ENCODE measurements around the gene NFAT5.
"Not testable (repeated sequence)": the region's sequence is repeated elsewhere in the genome, so short reads cannot be mapped to it uniquely, and the experiment has no call there.

Gene NFAT5

GRCh38 chr16:69565671-69566239, at the start of gene NFAT5:
Gene NFAT5, plus strand, starts transcription at chr16:69565966. Its CDS starts 336 bp downstream, at chr16:69566302.
- peak; percentile 75 to 77 for DNase-seq (ENCODE audit: low read depth in 2 of 2)

GRCh38 chr16:69517914-69518313, 47.9 kb upstream of the NFAT5 start:
- DNase-seq (ENCODE audit: low read depth in 2 of 2), result not testable (repeated sequence)

DNA sequence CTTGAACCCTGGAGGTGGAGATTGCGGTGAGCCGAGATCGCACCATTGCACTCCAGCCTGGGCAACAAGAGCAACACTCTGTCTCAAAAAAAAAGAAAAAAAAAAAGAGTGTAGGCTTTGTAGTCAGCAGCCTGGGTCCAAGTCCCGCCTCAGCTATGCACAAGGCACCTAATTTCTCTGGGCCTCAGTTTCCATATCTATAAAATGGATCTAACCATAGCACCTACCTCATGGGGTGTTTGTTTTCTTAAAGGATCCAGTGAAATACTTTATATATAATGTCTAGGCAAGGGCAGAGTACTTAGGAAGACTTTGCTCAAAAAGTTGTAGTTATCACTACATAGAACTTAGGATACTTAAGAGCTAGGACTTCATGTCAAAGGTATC, 45.4 kb upstream of the NFAT5 start:
- DNase-seq (ENCODE audit: low read depth in 2 of 2), result no peak

GRCh38 chr16:69520800-69521602, 44.8 kb upstream of the NFAT5 start:
- peak in 1 of 2 experiments; percentile 33 for DNase-seq (ENCODE audit: low read depth in 2 of 2)

- no peak for DNase-seq (ENCODE audit: low read depth in 2 of 2)
These were observed 43.7 kb upstream of the NFAT5 start for GRCh38 chr16:69522041-69522578.

GRCh38 chr16:69522732-69523404, 42.9 kb upstream of the NFAT5 start:
- DNase-seq (ENCODE audit: low read depth in 2 of 2), result no peak

DNA sequence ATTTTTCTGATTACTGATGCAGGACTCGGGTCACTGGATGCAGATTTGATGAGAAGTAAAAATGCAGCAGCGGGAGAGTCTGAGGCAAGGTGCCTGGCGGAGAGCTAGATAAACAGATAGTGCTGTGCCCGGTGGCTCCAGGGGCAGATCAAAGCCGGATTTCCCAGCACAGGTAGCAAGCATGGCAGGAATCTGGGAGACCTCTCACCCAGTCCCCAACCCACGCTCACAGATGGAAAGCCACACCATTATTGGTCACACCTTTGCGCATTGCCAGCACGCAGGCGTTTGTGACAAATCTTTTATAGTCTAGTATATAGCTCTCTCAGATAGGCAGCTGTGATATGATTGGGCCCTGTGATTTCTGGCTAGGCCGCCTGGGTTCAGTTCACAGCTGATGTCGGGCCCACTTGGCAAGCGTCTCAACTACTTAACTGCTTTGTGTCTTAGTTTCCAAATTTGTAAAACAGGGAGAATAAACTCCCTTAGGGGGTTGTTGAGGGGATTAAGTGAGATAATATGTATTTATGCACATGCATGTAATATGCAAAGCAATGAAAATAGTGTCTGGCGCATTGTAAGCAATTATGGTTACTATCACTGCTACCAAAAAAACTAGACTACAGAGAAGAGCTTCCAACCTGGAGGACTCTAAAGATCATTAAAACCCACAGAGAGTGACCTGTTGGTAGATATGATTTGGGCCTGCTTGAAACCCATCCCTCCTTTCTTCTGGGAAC, 42.0 kb upstream of the NFAT5 start:
- no peak for DNase-seq (ENCODE audit: low read depth in 2 of 2)

DNA sequence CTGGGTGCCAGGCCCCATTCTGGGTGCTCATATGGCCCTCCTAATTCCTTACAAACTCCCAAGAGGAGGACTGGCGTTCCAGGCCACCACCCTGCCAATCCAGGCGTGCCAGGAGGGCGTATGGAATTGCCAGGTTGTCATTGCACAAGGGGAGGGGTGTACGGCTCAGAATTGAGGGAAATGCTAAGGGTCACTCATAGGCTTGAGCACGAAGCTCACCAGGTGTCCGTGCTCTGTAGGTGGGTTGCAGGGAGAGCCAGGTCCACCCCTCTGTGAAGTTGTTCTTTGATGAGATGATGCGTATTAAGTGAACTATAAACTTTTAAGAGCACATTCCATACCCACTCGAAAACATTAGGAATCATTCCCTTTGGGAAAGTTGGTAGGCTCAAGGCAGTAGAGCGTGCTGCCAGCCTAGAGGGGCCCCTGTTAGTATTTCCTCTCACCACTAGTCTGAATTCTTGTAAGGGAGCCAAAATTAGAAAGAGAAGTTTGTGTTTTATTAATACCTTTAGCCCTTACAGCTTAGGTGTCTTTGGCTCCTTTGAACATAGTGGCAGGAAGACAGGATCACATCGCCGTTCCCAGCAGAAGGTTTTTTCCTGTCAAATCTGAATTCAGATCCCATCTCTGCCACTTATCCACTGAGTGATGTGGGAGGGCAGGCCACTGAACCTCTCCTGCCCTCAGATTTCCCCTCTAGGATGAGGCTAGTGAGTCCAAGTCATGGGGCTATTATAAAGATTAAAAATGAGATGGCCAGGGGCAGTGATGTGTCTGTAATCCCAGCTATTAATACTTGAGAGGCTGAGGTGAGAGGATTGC, 38.7 kb upstream of the NFAT5 start:
- DNase-seq (ENCODE audit: low read depth in 2 of 2), result no peak

DNA sequence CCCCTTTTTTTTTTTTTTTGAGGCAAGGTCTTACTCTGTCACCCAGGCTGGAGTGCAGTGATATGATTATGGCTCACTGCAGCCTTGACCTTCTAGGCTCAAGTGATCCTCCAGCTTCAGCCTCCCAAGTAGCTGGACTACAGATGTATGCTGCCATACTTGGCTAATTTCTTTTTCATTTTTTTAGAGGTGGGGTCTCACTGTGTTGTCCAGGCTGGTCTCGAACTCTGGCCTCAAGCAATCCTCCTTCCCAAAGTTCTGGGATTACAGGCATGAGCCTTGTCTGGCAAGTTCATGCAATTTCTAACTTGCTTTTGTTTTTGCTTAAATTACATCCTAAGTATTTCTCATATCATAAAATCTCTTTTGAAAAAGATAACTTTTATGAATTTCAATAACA, 33.8 kb upstream of the NFAT5 start:
- no peak for DNase-seq (ENCODE audit: low read depth in 2 of 2)

DNA sequence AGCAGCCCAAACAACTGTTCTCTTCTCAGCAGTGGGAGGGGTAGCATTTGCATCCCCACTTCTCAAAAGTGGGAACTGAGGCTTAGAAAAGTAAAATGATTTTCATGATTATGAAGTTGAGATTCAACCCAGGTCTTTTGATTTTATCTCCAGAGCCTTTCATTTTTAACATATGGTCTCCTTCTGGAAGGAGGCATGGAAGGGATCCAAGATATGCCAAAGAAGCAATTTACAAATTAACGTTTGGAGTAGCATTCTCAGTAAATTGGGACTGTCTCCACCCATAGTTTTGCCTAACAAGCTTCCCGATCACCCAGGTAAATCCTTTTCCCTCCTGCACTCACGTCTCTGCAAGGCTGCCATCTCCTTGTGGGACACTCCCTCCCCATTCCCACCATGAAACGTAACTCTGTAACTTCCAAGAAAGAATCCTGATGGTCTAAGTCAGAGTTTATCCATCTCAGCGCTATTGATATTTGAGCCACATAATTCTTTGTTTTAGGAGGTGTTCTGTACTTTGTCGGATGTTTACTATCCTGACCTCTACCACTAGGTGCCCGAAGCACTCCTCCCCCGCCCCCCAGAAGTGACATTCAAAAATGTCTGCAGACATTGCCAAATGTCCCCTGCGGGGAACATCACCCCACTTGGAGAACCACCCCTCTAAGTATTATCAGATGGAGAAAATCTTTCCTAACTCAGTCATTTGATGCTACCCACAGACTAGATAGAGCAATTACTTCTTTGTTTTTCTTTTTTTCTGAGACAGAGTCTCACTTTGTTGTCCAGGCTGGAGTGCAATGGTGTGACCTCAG, 32.9 kb upstream of the NFAT5 start:
- DNase-seq (ENCODE audit: low read depth in 2 of 2), result no peak

GRCh38 chr16:69534720-69535119, 31.0 kb upstream of the NFAT5 start:
- no peak for DNase-seq (ENCODE audit: low read depth in 2 of 2)

- no peak for DNase-seq (ENCODE audit: low read depth in 2 of 2)
These were observed 30.4 kb upstream of the NFAT5 start for GRCh38 chr16:69535123-69536050.

DNA sequence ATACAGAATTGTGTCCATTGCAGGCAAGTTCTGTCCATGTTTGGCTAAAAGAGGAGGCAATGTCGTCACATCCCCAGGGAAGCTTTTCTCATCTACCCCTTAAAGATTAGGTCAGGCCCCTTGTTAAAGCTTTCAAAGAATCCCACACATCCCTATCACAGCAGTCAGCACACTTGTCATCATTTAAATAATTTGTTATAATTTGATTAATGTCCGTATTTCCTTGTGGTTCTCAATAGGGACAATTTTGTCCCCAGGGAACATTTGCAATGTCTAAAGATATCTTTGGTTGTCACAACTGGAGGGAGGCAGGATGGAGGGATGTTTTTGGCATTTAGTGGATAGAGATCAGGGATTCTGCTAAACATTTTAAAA, 28.1 kb upstream of the NFAT5 start:
- DNase-seq (ENCODE audit: low read depth in 2 of 2), result no peak

GRCh38 chr16:69538808-69539207, 27.0 kb upstream of the NFAT5 start:
- no peak for DNase-seq (ENCODE audit: low read depth in 2 of 2)

DNA sequence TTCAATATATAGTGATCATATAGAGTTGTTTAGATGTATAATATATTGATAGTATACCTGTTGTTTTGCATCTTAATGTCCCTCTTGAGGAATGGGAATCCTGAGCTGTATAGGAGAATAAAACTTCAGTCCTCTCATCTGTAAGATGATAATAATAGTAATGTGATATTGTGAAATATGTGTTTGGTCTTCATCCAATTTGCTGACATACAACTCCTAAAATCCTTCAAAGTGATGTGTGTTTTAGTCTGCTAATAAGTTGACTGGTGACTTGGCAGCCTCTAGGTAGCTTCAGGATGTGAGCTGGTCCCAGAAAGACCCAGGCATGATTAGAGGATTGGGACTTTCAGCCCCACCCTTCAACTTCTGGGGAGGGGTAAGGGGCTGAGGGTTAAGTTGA, 22.8 kb upstream of the NFAT5 start:
- no peak for DNase-seq (ENCODE audit: low read depth in 2 of 2)

DNA sequence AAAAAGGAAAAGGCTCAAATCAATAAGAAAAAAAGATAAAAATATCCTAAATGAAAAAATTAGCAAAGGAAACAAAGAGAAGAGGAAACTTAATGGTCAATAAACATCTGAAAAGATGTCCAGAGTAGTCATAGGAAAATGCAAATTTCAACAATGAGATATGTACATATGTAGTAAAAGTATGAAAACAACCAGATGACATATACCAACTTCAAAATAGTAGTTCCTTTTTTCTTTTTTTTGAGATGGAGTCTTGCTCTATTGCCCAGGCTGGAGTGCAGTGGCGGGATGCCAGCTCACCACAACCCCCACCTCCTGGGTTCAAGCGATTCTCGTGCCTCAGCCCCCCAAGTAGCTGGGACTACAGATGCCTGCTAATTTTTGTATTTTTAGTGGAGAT, 21.7 kb upstream of the NFAT5 start:
- DNase-seq (ENCODE audit: low read depth in 2 of 2), result no peak

GRCh38 chr16:69546663-69547062, 19.1 kb upstream of the NFAT5 start:
- not testable (repeated sequence) for DNase-seq (ENCODE audit: low read depth in 2 of 2)

DNA sequence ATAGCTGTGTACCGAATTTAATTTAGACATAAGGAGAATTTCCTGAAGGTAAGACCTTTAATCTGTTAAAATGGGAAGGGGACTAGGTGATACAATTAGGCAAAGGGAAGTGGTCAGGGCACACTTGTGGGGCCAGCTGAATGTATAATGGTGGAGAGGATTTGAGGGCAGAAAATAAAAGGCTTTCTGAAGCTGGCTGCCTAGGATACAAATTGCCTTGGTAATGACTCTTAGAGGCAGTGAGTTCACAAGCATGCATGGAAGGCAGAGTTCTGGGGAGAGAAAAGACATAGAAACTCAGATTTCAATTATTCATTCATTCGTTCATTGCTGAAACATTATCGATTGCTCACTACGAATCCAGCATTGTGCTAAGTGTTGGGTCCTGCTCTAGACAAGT, 12.4 kb upstream of the NFAT5 start:
- DNase-seq (ENCODE audit: low read depth in 2 of 2), result no peak

- DNase-seq (ENCODE audit: low read depth in 2 of 2), result no peak
These were observed 11.3 kb upstream of the NFAT5 start for GRCh38 chr16:69554495-69554894.

Measured in stimulated activated CD4-positive, alpha-beta T cell treated with anti-CD3 and anti-CD28 coated beads, Interleukin-12 subunit alpha, Interleukin-12 subunit beta, amount 100 ng/mL, for 24 hours (primary cell).